Endothelial cell of umbilical vein (primary cell): Measurements from ENCODE around the gene STXBP5. TPM values are rescaled to one million over a fixed set of nuclear protein-coding genes. Genes with fewer than 3 reads are reported as not detected.

Experiments used
- BruUV-seq: library from RNA; stranded (reverse); fragments of 400-500 nt; replicated peaks from 2 replicates; lab custom pipeline; 2021; lab: Mats Ljungman, UMichigan
- CTCF ChIA-PET: fragments of 300-600, 350-600 bp; sonication (Branson Sonifier 250); formaldehyde crosslinking; loops from one replicate; lab custom pipeline; 2021; ENCODE audit warnings: antibody characterized with exemption, inconsistent platforms; lab: Charles Lee
- POLR2A ChIA-PET: fragments of 300-600, 350-600 bp; sonication (Branson Sonifier 250); formaldehyde crosslinking; loops from one replicate; lab custom pipeline; 2021; ENCODE audit warnings: antibody characterized with exemption, inconsistent platforms; lab: Charles Lee
- DNase-seq: peaks from one replicate; pipeline ENCODE4 v3.0.0-alpha.2; 2011; ENCODE audit warnings: low read depth, low spot score
- FAIRE-seq: peaks from 2 replicates; lab custom pipeline; 2011; peaks lifted over from hg19 to GRCh38; lab: Jason Lieb, UNC
- H2AFZ ChIP-seq: 2 replicates; pipeline ENCODE4 v1.6.0; 2012; ENCODE audit warnings: low read depth, low read length, control low read depth, inconsistent platforms
- H3K27ac ChIP-seq: 2 replicates; pipeline ENCODE4 v1.5.1; 2011; ENCODE audit warnings: low read depth, mild to moderate bottlenecking, control low read depth, low read length, moderate library complexity; ENCODE audit not compliant: insufficient read depth
- H3K27me3 ChIP-seq, 2 experiments: 2 replicates each; pipeline versions ENCODE4 v1.6.0 to v1.6.1; 2011; ENCODE audit warnings: low read length in 2 of 2, mixed read lengths in 1 of 2; ENCODE audit not compliant: control insufficient read depth in 2 of 2, insufficient read depth in 2 of 2
- H3K36me3 ChIP-seq, 2 experiments: 2 replicates in 1 of 2; 3 replicates in 1 of 2; pipeline ENCODE4 v1.5.1; 2011; ENCODE audit warnings: low read length in 2 of 2, mild to moderate bottlenecking in 1 of 2, moderate library complexity in 1 of 2; ENCODE audit not compliant: control insufficient read depth in 2 of 2, insufficient read depth in 2 of 2; ENCODE audit errors: extremely low read depth in 1 of 2
- H3K4me1 ChIP-seq: 3 replicates; pipeline ENCODE4 v1.5.1; 2011; ENCODE audit warnings: mild to moderate bottlenecking, low read length; ENCODE audit not compliant: control insufficient read depth, insufficient read depth; ENCODE audit errors: extremely low read depth
- H3K4me2 ChIP-seq: 2 replicates; pipeline ENCODE4 v1.6.1; 2011; ENCODE audit warnings: low read length, control low read depth, mixed read lengths; ENCODE audit not compliant: insufficient read depth
- H3K4me3 ChIP-seq, 3 experiments: fragments of 200-600 bp in 1 of 3; sonication (generic), shearing (Covaris generic) in 1 of 3; replicated peaks in 1 of 3; 2 replicates each; pipeline ENCODE4 v1.5.1; 2011 to 2016; ENCODE audit warnings: control low read depth in 3 of 3, low read length in 3 of 3, mild to moderate bottlenecking in 2 of 3, inconsistent platforms in 1 of 3, low read depth in 1 of 3, moderate library complexity in 1 of 3; ENCODE audit not compliant: insufficient read depth in 1 of 3
- H3K79me2 ChIP-seq: 2 replicates; pipeline ENCODE4 v1.6.0; 2012; ENCODE audit warnings: low read length, inconsistent platforms; ENCODE audit not compliant: control insufficient read depth, insufficient read depth
- H3K9ac ChIP-seq: replicated peaks from 2 replicates; pipeline ENCODE3; 2011; ENCODE audit warnings: low read length, control low read depth; ENCODE audit not compliant: insufficient read depth; ENCODE audit errors: extremely low read depth
- H3K9me1 ChIP-seq: replicated peaks from 3 replicates; pipeline ENCODE4 v1.6.0; 2011; ENCODE audit warnings: mild to moderate bottlenecking, low read length; ENCODE audit not compliant: control insufficient read depth, insufficient read depth; ENCODE audit errors: extremely low read depth
- H3K9me3 ChIP-seq: replicated peaks from 2 replicates; pipeline ENCODE4 v1.5.1; 2012; ENCODE audit warnings: low read length, inconsistent platforms; ENCODE audit not compliant: control insufficient read depth, insufficient read depth
- H4K20me1 ChIP-seq: replicated peaks from 2 replicates; pipeline ENCODE3; 2011; ENCODE audit warnings: mild to moderate bottlenecking, low read length; ENCODE audit not compliant: control insufficient read depth, insufficient read depth; ENCODE audit errors: extremely low read depth
- EZH2 ChIP-seq: IDR thresholded peaks from 2 replicates; pipeline ENCODE4 v1.6.1; 2012; ENCODE audit warnings: borderline replicate concordance, low read depth, mild to moderate bottlenecking, moderate library complexity, low read length, inconsistent platforms; ENCODE audit not compliant: severe bottlenecking
- FOS ChIP-seq: IDR thresholded peaks from 2 replicates; pipeline ENCODE4 v1.6.1; 2011; ENCODE audit warnings: mild to moderate bottlenecking, low read length, moderate library complexity, borderline replicate concordance; ENCODE audit not compliant: insufficient read depth
- GATA2 ChIP-seq: IDR thresholded peaks from 2 replicates; pipeline ENCODE4 v1.7.0; 2011; ENCODE audit warnings: low read depth, mild to moderate bottlenecking, moderate library complexity, mixed read lengths, low read length; ENCODE audit not compliant: insufficient read length, insufficient read depth
- JUN ChIP-seq: IDR thresholded peaks from 2 replicates; pipeline ENCODE4 v1.6.1; 2011; ENCODE audit warnings: borderline replicate concordance, low read depth; ENCODE audit not compliant: insufficient read length, insufficient read depth
- MYC ChIP-seq: IDR thresholded peaks from one replicate; pipeline ENCODE4 v1.6.1; 2011; ENCODE audit warnings: mild to moderate bottlenecking, low read depth, low read length
- POLR2A ChIP-seq: IDR thresholded peaks from 2 replicates; pipeline ENCODE4 v1.6.1; 2012; ENCODE audit warnings: low read depth, mild to moderate bottlenecking, control low read depth, low read length
- POLR2AphosphoS5 ChIP-seq: IDR thresholded peaks from 2 replicates; pipeline ENCODE4 v1.6.1; 2012; ENCODE audit warnings: low read depth, mild to moderate bottlenecking, control low read depth, low read length, moderate library complexity; ENCODE audit not compliant: insufficient read depth
- dilution Hi-C: fragments of 300-500 bp; cut with MboI; formaldehyde crosslinking; loops from one replicate; pipeline ENCODE4 v1.15.0; 2019; ENCODE audit warnings: low sequenced_read_pairs; ENCODE audit not compliant: extremely low pct_ligation_motif_present
- intact Hi-C: fragments of 100-400 bp; cut with micrococcal nuclease; formaldehyde crosslinking; loops from one replicate; pipeline ENCODE4 v1.10.0; 2022
- polyA plus RNA-seq, 4 experiments: library from polyadenylated mRNA; depleted of rRNA in 3 of 4; stranded (reverse) in 3 of 4; unstranded in 1 of 4; fragments of >200 nt; gene quantifications; 2 replicates each; pipeline versions ENCODE4 v1.2.1 to v1.2.3, GENCODE V29; 2011 to 2012; ENCODE audit warnings: missing spikeins in 1 of 4
- total RNA-seq: library from RNA; stranded (reverse); gene quantifications from 2 replicates; pipeline ENCODE4 v1.2.3, GENCODE V29; 2021
- TF ChIP-seq, protein P1 (sequence below), 2 donors: IDR thresholded peaks; 1 replicate in 1 of 2; 2 replicates in 1 of 2; pipeline ENCODE4 v1.5.1; 2011; ENCODE audit warnings: low read length in 2 of 2, mild to moderate bottlenecking in 2 of 2, moderate library complexity in 2 of 2, control low read depth in 1 of 2, inconsistent platforms in 1 of 2, low read depth in 1 of 2; ENCODE audit not compliant: insufficient read depth in 1 of 2; ENCODE audit errors: extremely low read depth in 1 of 2
- TF ChIP-seq, protein P2 (sequence below): IDR thresholded peaks from 2 replicates; pipeline ENCODE4 v1.6.1; 2011; ENCODE audit not compliant: insufficient read depth, insufficient read length

Gene STXBP5
- total and polyA plus RNA-seq, 2 donors (not counting 3 experiments of a cell fraction or from before 2014, with no cell fraction given) = 7.1 to 21.8 TPM

DNA sequence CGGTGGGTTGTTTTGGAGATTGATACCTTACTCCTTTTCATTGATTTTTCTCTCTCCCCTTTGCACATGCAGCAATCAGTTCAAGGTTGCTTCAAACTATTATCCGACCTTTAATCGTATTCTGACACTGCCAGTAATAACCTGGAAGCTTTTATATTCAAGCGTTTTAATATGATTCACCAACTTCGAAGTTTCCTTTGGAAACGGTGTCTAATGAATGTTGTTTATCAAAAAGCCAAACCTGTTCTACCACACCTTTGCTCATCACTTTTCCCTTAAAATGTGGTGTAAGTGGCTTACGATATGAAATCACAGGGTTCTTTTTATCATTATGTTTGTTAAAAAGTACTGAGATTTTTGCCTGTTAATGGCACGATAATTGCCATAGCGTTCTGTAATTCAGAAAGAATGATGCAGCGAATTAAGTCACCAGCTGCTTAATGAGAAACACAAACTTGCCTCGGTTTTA lies 660 bp downstream of the STXBP5 start:
- H3K9me3 ChIP-seq = no peaks in the 10 kb centered on the region
- dilution Hi-C loops (no loop called here), intact Hi-C loops (loop anchor here (2.0 kb wide), 2 partner anchors 16 to 80 kb away; no protein-coding TSS in a partner anchor)
- H3K27me3 ChIP-seq = no peaks in the 10 kb centered on the region
- ChIA-PET CTCF (no interaction called here), POLR2A (no interaction called here)
- FAIRE-seq (no peak), DNase-seq (peak; percentile 29)
- H3K4me1 ChIP-seq = peaks cover 20% of the 10 kb centered on the region
- TSS peak; percentile 19 for BruUV-seq
- H3K4me2 ChIP-seq = peak overlapping the region; percentile 74
- peaks cover 35% of the 10 kb centered on the region for H3K79me2 ChIP-seq
- no peaks in the 10 kb centered on the region for H3K36me3 ChIP-seq
- H2AFZ ChIP-seq = no peak overlapping the region
- no peaks in the 10 kb centered on the region for H3K9me1 ChIP-seq
- peaks cover 2% of the 10 kb centered on the region for H4K20me1 ChIP-seq
- TF ChIP-seq, protein P1, sequence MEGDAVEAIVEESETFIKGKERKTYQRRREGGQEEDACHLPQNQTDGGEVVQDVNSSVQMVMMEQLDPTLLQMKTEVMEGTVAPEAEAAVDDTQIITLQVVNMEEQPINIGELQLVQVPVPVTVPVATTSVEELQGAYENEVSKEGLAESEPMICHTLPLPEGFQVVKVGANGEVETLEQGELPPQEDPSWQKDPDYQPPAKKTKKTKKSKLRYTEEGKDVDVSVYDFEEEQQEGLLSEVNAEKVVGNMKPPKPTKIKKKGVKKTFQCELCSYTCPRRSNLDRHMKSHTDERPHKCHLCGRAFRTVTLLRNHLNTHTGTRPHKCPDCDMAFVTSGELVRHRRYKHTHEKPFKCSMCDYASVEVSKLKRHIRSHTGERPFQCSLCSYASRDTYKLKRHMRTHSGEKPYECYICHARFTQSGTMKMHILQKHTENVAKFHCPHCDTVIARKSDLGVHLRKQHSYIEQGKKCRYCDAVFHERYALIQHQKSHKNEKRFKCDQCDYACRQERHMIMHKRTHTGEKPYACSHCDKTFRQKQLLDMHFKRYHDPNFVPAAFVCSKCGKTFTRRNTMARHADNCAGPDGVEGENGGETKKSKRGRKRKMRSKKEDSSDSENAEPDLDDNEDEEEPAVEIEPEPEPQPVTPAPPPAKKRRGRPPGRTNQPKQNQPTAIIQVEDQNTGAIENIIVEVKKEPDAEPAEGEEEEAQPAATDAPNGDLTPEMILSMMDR (IDR thresholded peaks at IDR 0.05; ENCODE audit: extremely low read depth in 1 of 2, insufficient read depth in 1 of 2, low read depth in 1 of 2, low read length in 2 of 2) = no peak
- peak; percentile 12 for TF ChIP-seq FOS
- H3K9ac ChIP-seq = peak overlapping the region; percentile 95
- peak overlapping the region; percentile 58 to 86 (median 83) for H3K4me3 ChIP-seq
- peak overlapping the region; percentile 86 for H3K27ac ChIP-seq

- POLR2A ChIA-PET = no interaction called here
- dilution Hi-C loops = no loop called here
- DNase-seq (no peak), FAIRE-seq (no peak)
- H3K9me3 ChIP-seq = no peaks in the 10 kb centered on the region
- no peak overlapping the region for H2AFZ ChIP-seq
- H4K20me1 ChIP-seq = peaks cover 2% of the 10 kb centered on the region
- H3K4me3 ChIP-seq = peak overlapping the region in 1 of 3 experiments; percentile 86
- TF ChIP-seq, protein P1 (IDR thresholded peaks at IDR 0.05; ENCODE audit: extremely low read depth in 1 of 2, insufficient read depth in 1 of 2, low read depth in 1 of 2, low read length in 2 of 2) = no peak
- TF ChIP-seq EZH2 (no peak), FOS (no peak), MYC (no peak), POLR2AphosphoS5 (no peak), POLR2A (no peak), JUN (no peak), GATA2 (no peak)
- TF ChIP-seq, protein P2, sequence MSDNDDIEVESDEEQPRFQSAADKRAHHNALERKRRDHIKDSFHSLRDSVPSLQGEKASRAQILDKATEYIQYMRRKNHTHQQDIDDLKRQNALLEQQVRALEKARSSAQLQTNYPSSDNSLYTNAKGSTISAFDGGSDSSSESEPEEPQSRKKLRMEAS = no peak
- H3K27me3 ChIP-seq = no peaks in the 10 kb centered on the region
- intact Hi-C loops = loop anchor here (2.0 kb wide), 2 partner anchors 15 to 79 kb away; no protein-coding TSS in a partner anchor
- BruUV-seq = no TSS peak
- H3K27ac ChIP-seq = no peak overlapping the region
- no peak overlapping the region for H3K9ac ChIP-seq
- peaks cover 20% of the 10 kb centered on the region for H3K4me1 ChIP-seq
- no peaks in the 10 kb centered on the region for H3K9me1 ChIP-seq
- H3K79me2 ChIP-seq = peaks cover 36% of the 10 kb centered on the region
- CTCF ChIA-PET = no interaction called here
- H3K36me3 ChIP-seq = no peaks in the 10 kb centered on the region
- H3K4me2 ChIP-seq = peak overlapping the region; percentile 74
Measured at GRCh38 chr6:147205690-147206600, 1.7 kb downstream of the STXBP5 start.
